ENCODE data around the gene MAGEA9B. TPM values are rescaled to one million over a fixed set of nuclear protein-coding genes. Genes with fewer than 3 reads are reported as not detected.
"Not testable (repeated sequence)": the region's sequence is repeated elsewhere in the genome, so short reads cannot be mapped to it uniquely, and the experiment has no call there.

MAGEA9B gene
- total RNA-seq, 1 experiment from 2014 or later = not detected

DNA sequence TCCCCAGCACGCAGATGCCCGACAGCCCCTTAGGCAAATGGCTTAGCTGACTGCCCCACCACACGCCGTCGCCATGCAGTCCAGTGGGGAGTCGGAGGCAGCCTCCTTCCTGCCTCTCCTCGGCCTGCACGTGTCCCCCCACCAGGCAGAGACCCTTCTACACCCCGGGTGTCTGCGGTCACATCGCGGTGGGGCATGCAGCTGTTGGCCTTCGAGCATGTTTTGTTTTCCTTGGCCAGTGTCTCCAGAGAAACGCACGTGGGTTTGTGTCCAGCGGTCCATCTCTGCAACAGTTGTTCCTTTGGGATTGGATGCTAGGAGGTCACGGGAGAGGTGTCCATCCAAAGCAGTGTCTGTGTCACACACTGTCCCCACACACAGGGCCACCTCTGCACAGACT, 8.0 kb upstream of the MAGEA9B start, which contains the start of gene HSFX2:
Gene HSFX2 (minus strand): TSS at position 101 of the 400 bp plus-strand sequence. CDS start 614 bp downstream, outside the sequence.
- H3K23ac ChIP-seq (ENCODE audit: insufficient read length, low read depth, low read length); H2AFZ ChIP-seq (ENCODE audit: low read length); H2BK20ac ChIP-seq (ENCODE audit: low read depth, low read length, poor library complexity, severe bottlenecking); H3K79me1 ChIP-seq (ENCODE audit: insufficient read depth, low read depth, low read length, poor library complexity, severe bottlenecking); H3K23me2 ChIP-seq (ENCODE audit: insufficient read length, low read depth, low read length, poor library complexity, severe bottlenecking); H3K36me3 Mint-ChIP-seq (ENCODE audit: insufficient read depth in 1 of 3, low read depth in 3 of 3); H3K79me2 ChIP-seq (ENCODE audit: insufficient read depth, low read length); H4K8ac ChIP-seq (replicated peaks; ENCODE audit: insufficient read length, low read depth, low read length); H3T11ph ChIP-seq (ENCODE audit: low read length); H2BK5ac ChIP-seq (ENCODE audit: insufficient read length, low read length); H3K14ac ChIP-seq (ENCODE audit: insufficient read depth, low read length); H3K27ac Mint-ChIP-seq; H3K27me3 ChIP-seq (ENCODE audit: insufficient read depth, low read length); H3K9me3 ChIP-seq (ENCODE audit: control insufficient read depth, low read depth, low read length); H3K4ac ChIP-seq (ENCODE audit: low read depth, low read length); H3K4me1 Mint-ChIP-seq; H3K4me3 Mint-ChIP-seq; H3K18ac ChIP-seq (ENCODE audit: insufficient read length, low read depth, low read length); H2BK120ac ChIP-seq (ENCODE audit: low read depth, low read length, poor library complexity, severe bottlenecking); H3K9me3 Mint-ChIP-seq; H3K27me3 Mint-ChIP-seq (ENCODE audit: low read depth); H4K20me1 ChIP-seq (ENCODE audit: control insufficient read depth, insufficient read depth, insufficient read length); H2AK5ac ChIP-seq (ENCODE audit: insufficient read length, low read length); DNase-seq; H3K4me2 ChIP-seq (ENCODE audit: insufficient read depth, insufficient read length, low read length); H3K27ac ChIP-seq (ENCODE audit: insufficient read length, low read depth, low read length); H2BK15ac ChIP-seq (ENCODE audit: low read depth, low read length); H3K56ac ChIP-seq (ENCODE audit: insufficient read length, low read depth, low read length); H3K4me1 ChIP-seq (ENCODE audit: insufficient read depth, low read length); H2BK12ac ChIP-seq (ENCODE audit: insufficient read length, low read depth, low read length); H3K9ac ChIP-seq (ENCODE audit: extremely low read depth, insufficient read length, low read length); H4K91ac ChIP-seq (ENCODE audit: insufficient read length, low read depth, low read length); H4K5ac ChIP-seq (ENCODE audit: insufficient read length, low read depth, low read length): not testable (repeated sequence)
- no CpG with 5 or more reads among the region's 17 CpGs for WGBS (ENCODE audit: extremely low coverage, insufficient read length, low lambda C conversion rate)

DNA sequence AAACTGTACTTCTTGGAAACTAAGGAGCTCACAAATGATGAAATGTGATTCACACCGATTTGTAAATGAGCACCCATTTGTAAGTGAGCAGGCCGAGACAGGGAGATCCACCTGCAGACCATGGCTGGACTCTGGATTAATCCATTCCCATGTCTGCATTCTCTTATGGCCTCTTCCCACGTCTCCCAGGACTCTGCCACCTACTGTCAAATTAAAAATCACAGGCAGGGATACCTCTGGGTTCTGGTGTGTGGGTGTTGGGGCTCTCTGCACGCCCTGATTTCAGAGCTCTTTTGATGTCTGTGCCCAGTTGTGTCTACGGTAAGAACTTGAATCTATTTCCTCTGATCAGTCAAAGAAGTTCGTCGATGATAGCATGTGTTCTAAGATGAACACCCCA, 3.7 kb upstream of the MAGEA9B start:
- not testable (repeated sequence) for H3K27ac ChIP-seq (ENCODE audit: insufficient read length, low read depth, low read length); H3K9me3 Mint-ChIP-seq; H3K56ac ChIP-seq (ENCODE audit: insufficient read length, low read depth, low read length); H3K79me2 ChIP-seq (ENCODE audit: insufficient read depth, low read length); H4K5ac ChIP-seq (ENCODE audit: insufficient read length, low read depth, low read length); H3K4me3 Mint-ChIP-seq; H2AFZ ChIP-seq (ENCODE audit: low read length); H3K36me3 Mint-ChIP-seq (ENCODE audit: insufficient read depth in 1 of 3, low read depth in 3 of 3); H3K27me3 Mint-ChIP-seq (ENCODE audit: low read depth); H3K14ac ChIP-seq (ENCODE audit: insufficient read depth, low read length); H3K4me2 ChIP-seq (ENCODE audit: insufficient read depth, insufficient read length, low read length); H3K4me1 Mint-ChIP-seq; H3K18ac ChIP-seq (ENCODE audit: insufficient read length, low read depth, low read length); H3K23ac ChIP-seq (ENCODE audit: insufficient read length, low read depth, low read length); DNase-seq; H3T11ph ChIP-seq (ENCODE audit: low read length); H2AK5ac ChIP-seq (ENCODE audit: insufficient read length, low read length); H3K4ac ChIP-seq (ENCODE audit: low read depth, low read length); H2BK120ac ChIP-seq (ENCODE audit: low read depth, low read length, poor library complexity, severe bottlenecking); H2BK12ac ChIP-seq (ENCODE audit: insufficient read length, low read depth, low read length); H3K27ac Mint-ChIP-seq; H4K20me1 ChIP-seq (ENCODE audit: control insufficient read depth, insufficient read depth, insufficient read length); H3K4me1 ChIP-seq (ENCODE audit: insufficient read depth, low read length); H3K23me2 ChIP-seq (ENCODE audit: insufficient read length, low read depth, low read length, poor library complexity, severe bottlenecking); H2BK20ac ChIP-seq (ENCODE audit: low read depth, low read length, poor library complexity, severe bottlenecking); H2BK15ac ChIP-seq (ENCODE audit: low read depth, low read length); H4K8ac ChIP-seq (replicated peaks; ENCODE audit: insufficient read length, low read depth, low read length); H2BK5ac ChIP-seq (ENCODE audit: insufficient read length, low read length); H4K91ac ChIP-seq (ENCODE audit: insufficient read length, low read depth, low read length); H3K9me3 ChIP-seq (ENCODE audit: control insufficient read depth, low read depth, low read length); H3K27me3 ChIP-seq (ENCODE audit: insufficient read depth, low read length); H3K9ac ChIP-seq (ENCODE audit: extremely low read depth, insufficient read length, low read length); H3K79me1 ChIP-seq (ENCODE audit: insufficient read depth, low read depth, low read length, poor library complexity, severe bottlenecking)
- no CpG with 5 or more reads among the region's 7 CpGs for WGBS (ENCODE audit: extremely low coverage, insufficient read length, low lambda C conversion rate)
